ENCODE data around the gene ZNF280B. TPM values are rescaled to one million over a fixed set of nuclear protein-coding genes. Genes with fewer than 3 reads are reported as not detected.
"Not testable (repeated sequence)": the region's sequence is repeated elsewhere in the genome, so short reads cannot be mapped to it uniquely, and the experiment has no call there.

ZNF280B gene
- total RNA-seq, 2 experiments from 2014 or later: 1.7 to 1.8 TPM

- H3K4me1 Mint-ChIP-seq (ENCODE audit: low read depth): no peaks in the 10 kb centered on the region
- DNase-seq: no peak
- peaks cover 32% of the 10 kb centered on the region for H3K27me3 Mint-ChIP-seq (ENCODE audit: low read depth)
- intact Hi-C loops (cut with micrococcal nuclease): no loop called here
- no peak overlapping the region for H3K27ac Mint-ChIP-seq
- H3K36me3 Mint-ChIP-seq (ENCODE audit: low read depth): peaks cover 4% of the 10 kb centered on the region
- no peak overlapping the region for H3K4me3 Mint-ChIP-seq
- H3K9me3 Mint-ChIP-seq: peaks cover 29% of the 10 kb centered on the region
- CTCF ChIA-PET: no interaction called here
These were observed 53.5 kb downstream of the ZNF280B start for GRCh38 chr22:22454997-22455396.

GRCh38 chr22:22452996-22453686 lies 55.4 kb downstream of the ZNF280B start:
- H3K4me1 Mint-ChIP-seq (ENCODE audit: low read depth): no peaks in the 10 kb centered on the region
- peaks cover 3% of the 10 kb centered on the region for H3K36me3 Mint-ChIP-seq (ENCODE audit: low read depth)
- H3K27ac Mint-ChIP-seq: no peak overlapping the region
- CTCF ChIA-PET: interaction anchor here (0.6 kb wide), 1 partner anchor 51 kb away, joined by 3 read pairs; no protein-coding TSS in a partner anchor
- no peak overlapping the region for H3K4me3 Mint-ChIP-seq
- no peak for DNase-seq
- peaks cover 35% of the 10 kb centered on the region for H3K27me3 Mint-ChIP-seq (ENCODE audit: low read depth)
- intact Hi-C loops (cut with micrococcal nuclease): no loop called here
- H3K9me3 Mint-ChIP-seq: peaks cover 12% of the 10 kb centered on the region

- no peak overlapping the region for H3K4me3 Mint-ChIP-seq
- intact Hi-C loops (cut with micrococcal nuclease): no loop called here
- CTCF ChIA-PET: interaction anchor here (0.6 kb wide), 1 partner anchor 166 kb away, joined by 3 read pairs; no protein-coding TSS in a partner anchor
- H3K27ac Mint-ChIP-seq: no peak overlapping the region
- peaks cover 8% of the 10 kb centered on the region for H3K9me3 Mint-ChIP-seq
- no peaks in the 10 kb centered on the region for H3K4me1 Mint-ChIP-seq (ENCODE audit: low read depth)
- no peak for DNase-seq
- peaks cover 35% of the 10 kb centered on the region for H3K27me3 Mint-ChIP-seq (ENCODE audit: low read depth)
- peaks cover 3% of the 10 kb centered on the region for H3K36me3 Mint-ChIP-seq (ENCODE audit: low read depth)
These were observed 56.3 kb downstream of the ZNF280B start for GRCh38 chr22:22452211-22452610.

- peaks cover 3% of the 10 kb centered on the region for H3K36me3 Mint-ChIP-seq (ENCODE audit: low read depth)
- no peak for DNase-seq
- intact Hi-C loops (cut with micrococcal nuclease): no loop called here
- CTCF ChIA-PET: interaction anchor here (1.1 kb wide), 1 partner anchor 14 kb away, joined by 3 read pairs; no protein-coding TSS in a partner anchor
- no peak overlapping the region for H3K4me3 Mint-ChIP-seq
- H3K9me3 Mint-ChIP-seq: peaks cover 8% of the 10 kb centered on the region
- H3K27me3 Mint-ChIP-seq (ENCODE audit: low read depth): peaks cover 32% of the 10 kb centered on the region
- H3K27ac Mint-ChIP-seq: no peak overlapping the region
- no peaks in the 10 kb centered on the region for H3K4me1 Mint-ChIP-seq (ENCODE audit: low read depth)
These were observed 58.2 kb downstream of the ZNF280B start for GRCh38 chr22:22450343-22450839.

- CTCF ChIA-PET: interaction anchor here (2.8 kb wide), 1 partner anchor 13 kb away, joined by 13 read pairs; no protein-coding TSS in a partner anchor
- intact Hi-C loops (cut with micrococcal nuclease): no loop called here
- Mint-ChIP-seq H3K4me1 (ENCODE audit: low read depth) (no peaks in the 10 kb centered on the region), H3K27me3 (ENCODE audit: low read depth) (peaks cover 28% of the 10 kb centered on the region), H3K9me3 (peaks cover 8% of the 10 kb centered on the region), H3K27ac (no peak overlapping the region), H3K36me3 (ENCODE audit: low read depth) (peaks cover 3% of the 10 kb centered on the region), H3K4me3 (no peak overlapping the region)
- DNase-seq: no peak
These were observed 58.7 kb downstream of the ZNF280B start for GRCh38 chr22:22449819-22450218.

GRCh38 chr22:22446517-22446916 lies 62.0 kb downstream of the ZNF280B start:
- Mint-ChIP-seq H3K4me3 (no peak overlapping the region), H3K27me3 (ENCODE audit: low read depth) (peaks cover 21% of the 10 kb centered on the region), H3K27ac (no peak overlapping the region), H3K36me3 (ENCODE audit: low read depth) (no peaks in the 10 kb centered on the region), H3K4me1 (ENCODE audit: low read depth) (no peaks in the 10 kb centered on the region), H3K9me3 (no peaks in the 10 kb centered on the region)
- DNase-seq: no peak
- CTCF ChIA-PET: interaction anchor here (1.3 kb wide), 1 partner anchor 21 kb away, joined by 3 read pairs; no protein-coding TSS in a partner anchor
- intact Hi-C loops (cut with micrococcal nuclease): no loop called here

- H3K27ac Mint-ChIP-seq; H3K4me3 Mint-ChIP-seq; H3K9me3 Mint-ChIP-seq; H3K4me1 Mint-ChIP-seq (ENCODE audit: low read depth); DNase-seq; intact Hi-C loops (cut with micrococcal nuclease); H3K36me3 Mint-ChIP-seq (ENCODE audit: low read depth): not testable (repeated sequence)
- CTCF ChIA-PET: interaction anchor here (0.9 kb wide), 1 partner anchor 133 kb away, joined by 3 read pairs; no protein-coding TSS in a partner anchor
- peaks cover 24% of the 10 kb centered on the region for H3K27me3 Mint-ChIP-seq (ENCODE audit: low read depth)
These were observed 64.4 kb downstream of the ZNF280B start for GRCh38 chr22:22444007-22444589.

GRCh38 chr22:22442928-22443709 lies 65.4 kb downstream of the ZNF280B start:
- DNase-seq: no peak

GRCh38 chr22:22441626-22442025 lies 66.9 kb downstream of the ZNF280B start:
- intact Hi-C loops (cut with micrococcal nuclease); H3K9me3 Mint-ChIP-seq; H3K27ac Mint-ChIP-seq; DNase-seq; H3K4me1 Mint-ChIP-seq (ENCODE audit: low read depth); H3K4me3 Mint-ChIP-seq; H3K36me3 Mint-ChIP-seq (ENCODE audit: low read depth): not testable (repeated sequence)
- CTCF ChIA-PET: interaction anchor here (1.6 kb wide), 1 partner anchor 23 kb away, joined by 3 read pairs; no protein-coding TSS in a partner anchor
- peaks cover 32% of the 10 kb centered on the region for H3K27me3 Mint-ChIP-seq (ENCODE audit: low read depth)

More at GRCh38 chr22:22442928-22443709, 65.4 kb downstream of the ZNF280B start:
- Mint-ChIP-seq H3K9me3 (no peaks in the 10 kb centered on the region), H3K36me3 (ENCODE audit: low read depth) (no peaks in the 10 kb centered on the region), H3K4me3 (no peak overlapping the region), H3K27me3 (ENCODE audit: low read depth) (peaks cover 24% of the 10 kb centered on the region), H3K27ac (no peak overlapping the region), H3K4me1 (ENCODE audit: low read depth) (no peaks in the 10 kb centered on the region)
- CTCF ChIA-PET: no interaction called here
- intact Hi-C loops (cut with micrococcal nuclease): no loop called here

GRCh38 chr22:22440188-22440587 lies 68.4 kb downstream of the ZNF280B start:
- Mint-ChIP-seq H3K9me3 (no peaks in the 10 kb centered on the region), H3K27ac (no peak overlapping the region), H3K27me3 (ENCODE audit: low read depth) (peaks cover 30% of the 10 kb centered on the region), H3K36me3 (ENCODE audit: low read depth) (no peaks in the 10 kb centered on the region), H3K4me3 (no peak overlapping the region), H3K4me1 (ENCODE audit: low read depth) (no peaks in the 10 kb centered on the region)
- intact Hi-C loops (cut with micrococcal nuclease): no loop called here
- CTCF ChIA-PET: interaction anchor here (1.6 kb wide), 1 partner anchor 24 kb away, joined by 3 read pairs; no protein-coding TSS in a partner anchor
- no peak for DNase-seq
